Neural cell (in vitro differentiated cells): Measurements from ENCODE around the gene CALY.

Experiments
- POLR2AphosphoS5 ChIP-seq: IDR thresholded peaks from 2 replicates; pipeline ENCODE4 v1.6.1; 2012
- TF ChIP-seq, protein P1 (sequence below): fragments of 450-650 bp; IDR thresholded peaks from 2 replicates; pipeline ENCODE4 v1.5.1; 2014; ENCODE audit warnings: antibody characterized with exemption, mild to moderate bottlenecking, moderate library complexity; ENCODE audit not compliant: poor library complexity, severe bottlenecking

DNA sequence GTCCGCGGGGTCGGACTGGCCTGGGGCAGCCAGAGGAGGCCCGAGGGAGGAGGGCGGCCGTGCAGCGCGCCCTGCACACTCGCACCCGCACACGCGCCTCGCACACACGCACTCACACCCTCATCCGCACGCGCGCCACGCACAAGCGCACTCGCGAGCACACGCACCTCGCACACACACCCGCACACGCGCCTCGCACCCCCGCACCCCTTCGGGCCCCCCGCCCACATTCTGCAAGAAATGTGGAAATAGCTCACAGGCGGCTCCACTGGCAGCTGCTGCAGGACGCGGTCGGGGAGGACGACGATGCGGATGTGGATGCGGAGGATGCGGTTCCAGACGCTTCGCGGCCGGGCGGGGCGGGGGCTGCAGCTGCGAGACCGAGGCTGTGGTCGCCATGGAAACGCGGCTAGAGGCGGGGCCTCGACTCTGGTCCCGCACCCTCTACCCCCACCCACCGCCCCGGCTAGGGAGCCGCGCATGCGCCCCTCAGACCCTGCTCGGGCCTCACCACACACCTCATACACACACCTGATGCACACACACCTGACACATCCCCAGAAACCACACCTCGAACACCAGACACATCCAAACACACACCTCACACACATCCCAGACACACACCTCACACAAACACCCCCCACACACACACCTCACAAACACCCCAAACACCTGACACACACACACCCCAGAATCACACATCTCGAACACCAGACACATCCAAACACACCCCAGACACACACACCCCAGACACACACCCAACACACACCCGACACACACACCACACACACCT lies at the start of gene CALY:
- TF ChIP-seq, protein P1, sequence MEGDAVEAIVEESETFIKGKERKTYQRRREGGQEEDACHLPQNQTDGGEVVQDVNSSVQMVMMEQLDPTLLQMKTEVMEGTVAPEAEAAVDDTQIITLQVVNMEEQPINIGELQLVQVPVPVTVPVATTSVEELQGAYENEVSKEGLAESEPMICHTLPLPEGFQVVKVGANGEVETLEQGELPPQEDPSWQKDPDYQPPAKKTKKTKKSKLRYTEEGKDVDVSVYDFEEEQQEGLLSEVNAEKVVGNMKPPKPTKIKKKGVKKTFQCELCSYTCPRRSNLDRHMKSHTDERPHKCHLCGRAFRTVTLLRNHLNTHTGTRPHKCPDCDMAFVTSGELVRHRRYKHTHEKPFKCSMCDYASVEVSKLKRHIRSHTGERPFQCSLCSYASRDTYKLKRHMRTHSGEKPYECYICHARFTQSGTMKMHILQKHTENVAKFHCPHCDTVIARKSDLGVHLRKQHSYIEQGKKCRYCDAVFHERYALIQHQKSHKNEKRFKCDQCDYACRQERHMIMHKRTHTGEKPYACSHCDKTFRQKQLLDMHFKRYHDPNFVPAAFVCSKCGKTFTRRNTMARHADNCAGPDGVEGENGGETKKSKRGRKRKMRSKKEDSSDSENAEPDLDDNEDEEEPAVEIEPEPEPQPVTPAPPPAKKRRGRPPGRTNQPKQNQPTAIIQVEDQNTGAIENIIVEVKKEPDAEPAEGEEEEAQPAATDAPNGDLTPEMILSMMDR: no peak
- TF ChIP-seq POLR2AphosphoS5: peak; percentile 44
